Erythroblast (primary cell): ENCODE measurements around the gene DPP9.

Source experiments
- GATA1 ChIP-seq: IDR thresholded peaks from 2 replicates; pipeline ENCODE4 v1.6.1; 2011; ENCODE audit warnings: low read depth, mild to moderate bottlenecking, control low read depth, low read length, moderate library complexity
- POLR2A ChIP-seq: IDR thresholded peaks from 2 replicates; pipeline ENCODE4 v1.6.1; 2011; ENCODE audit warnings: mild to moderate bottlenecking, low read length

DNA sequence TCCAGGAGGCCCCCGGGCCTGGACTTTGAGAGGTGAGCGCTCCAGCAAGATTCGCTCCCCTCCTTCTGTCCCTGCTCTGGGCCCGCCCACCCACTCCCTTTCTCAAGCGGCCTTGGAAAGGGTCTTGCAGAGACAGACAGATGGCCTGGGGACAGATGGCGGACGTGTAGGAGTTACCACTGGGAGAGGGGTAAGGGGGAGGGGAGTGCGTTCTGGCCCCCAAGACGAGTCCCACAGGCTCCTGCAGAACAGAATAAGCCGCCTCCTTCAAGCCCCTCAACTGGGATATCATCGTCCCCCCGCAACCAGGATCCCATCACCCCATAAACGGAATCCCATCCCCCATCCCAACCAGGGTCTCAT, 87.9 kb downstream of the DPP9 start:
- TF ChIP-seq POLR2A (no peak), GATA1 (no peak)
